Right atrium auricular region (tissue), 2 donors: ENCODE results near the gene ATP1B3. TPM values are rescaled to one million over a fixed set of nuclear protein-coding genes. Genes with fewer than 3 reads are reported as not detected.
A peak's percentile ranks its signal among the peaks of the same experiment; 100 is the strongest.
"Not testable (repeated sequence)": the region's sequence is repeated elsewhere in the genome, so short reads cannot be mapped to it uniquely, and the experiment has no call there.

ENCODE experiments used
- DNase-seq: peaks from one replicate; pipeline ENCODE4 v3.0.0-alpha.2; 2019; ENCODE audit warnings: low spot score
- H3K27ac ChIP-seq, 2 donors: fragments of 200-600 bp; sonication (generic); 1 replicate in 1 of 2; 2 replicates in 1 of 2; pipeline ENCODE4 v1.5.1; 2016 to 2019
- H3K27me3 ChIP-seq, 2 donors: fragments of 200-600 bp; sonication (generic); one replicate each; pipeline versions ENCODE4 v1.5.1 to v1.6.0; 2017 to 2019
- H3K36me3 ChIP-seq: fragments of 200-600 bp; sonication (generic); one replicate; pipeline ENCODE4 v1.5.1; 2016
- H3K4me1 ChIP-seq, 2 donors: fragments of 200-600 bp; sonication (generic); one replicate each; pipeline versions ENCODE4 v1.5.1 to v1.6.0; 2017 to 2019
- H3K4me3 ChIP-seq, 2 donors: fragments of 200-600 bp; sonication (generic); 1 replicate in 1 of 2; 2 replicates in 1 of 2; pipeline ENCODE4 v1.5.1; 2017 to 2019; ENCODE audit warnings: mild to moderate bottlenecking in 1 of 2, moderate library complexity in 1 of 2
- H3K9me3 ChIP-seq, 2 donors: fragments of 200-600 bp; sonication (generic); one replicate each; pipeline ENCODE4 v1.5.1; 2019
- total RNA-seq, 2 donors: library from RNA; depleted of rRNA; stranded (reverse); fragments of >200 nt; gene quantifications; one replicate each; pipeline ENCODE4 v1.1.0, GENCODE V29; 2016
- TF ChIP-seq, protein P1 (sequence below), 2 donors: fragments of 200-600 bp; sonication (generic); IDR thresholded peaks; one replicate each; pipeline ENCODE4 v1.5.1; 2019; ENCODE audit warnings: antibody characterized with exemption in 2 of 2

The ATP1B3 gene
- total RNA-seq, 2 donors from 2014 or later: 33.7 to 44.7 TPM

DNA sequence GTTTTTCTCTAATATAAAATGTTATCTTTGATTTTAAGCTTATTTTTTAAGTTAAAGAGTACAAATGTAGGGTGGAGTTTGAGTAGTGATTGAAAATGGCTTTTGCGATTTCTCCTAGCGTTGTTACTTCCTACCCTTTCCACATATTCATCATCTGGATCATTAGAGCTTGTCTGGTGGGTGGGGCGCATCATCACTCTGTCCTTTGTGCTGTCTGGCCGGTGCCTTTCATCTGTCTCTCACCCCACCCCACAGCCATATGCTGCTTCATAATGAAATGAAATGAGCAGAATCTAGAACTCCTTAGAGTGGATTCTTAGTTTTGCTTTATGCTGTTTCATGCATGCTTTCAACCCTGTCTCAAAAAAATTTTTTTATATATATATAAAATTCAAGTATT, 44.3 kb downstream of the ATP1B3 start:
- H3K9me3 ChIP-seq: no peaks in the 10 kb centered on the region
- TF ChIP-seq, protein P1, sequence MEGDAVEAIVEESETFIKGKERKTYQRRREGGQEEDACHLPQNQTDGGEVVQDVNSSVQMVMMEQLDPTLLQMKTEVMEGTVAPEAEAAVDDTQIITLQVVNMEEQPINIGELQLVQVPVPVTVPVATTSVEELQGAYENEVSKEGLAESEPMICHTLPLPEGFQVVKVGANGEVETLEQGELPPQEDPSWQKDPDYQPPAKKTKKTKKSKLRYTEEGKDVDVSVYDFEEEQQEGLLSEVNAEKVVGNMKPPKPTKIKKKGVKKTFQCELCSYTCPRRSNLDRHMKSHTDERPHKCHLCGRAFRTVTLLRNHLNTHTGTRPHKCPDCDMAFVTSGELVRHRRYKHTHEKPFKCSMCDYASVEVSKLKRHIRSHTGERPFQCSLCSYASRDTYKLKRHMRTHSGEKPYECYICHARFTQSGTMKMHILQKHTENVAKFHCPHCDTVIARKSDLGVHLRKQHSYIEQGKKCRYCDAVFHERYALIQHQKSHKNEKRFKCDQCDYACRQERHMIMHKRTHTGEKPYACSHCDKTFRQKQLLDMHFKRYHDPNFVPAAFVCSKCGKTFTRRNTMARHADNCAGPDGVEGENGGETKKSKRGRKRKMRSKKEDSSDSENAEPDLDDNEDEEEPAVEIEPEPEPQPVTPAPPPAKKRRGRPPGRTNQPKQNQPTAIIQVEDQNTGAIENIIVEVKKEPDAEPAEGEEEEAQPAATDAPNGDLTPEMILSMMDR (IDR thresholded peaks at IDR 0.05): no peak
- H3K27ac ChIP-seq: no peak overlapping the region
- no peak overlapping the region for H3K4me3 ChIP-seq
- no peaks in the 10 kb centered on the region for H3K4me1 ChIP-seq
- peaks cover 4% of the 10 kb centered on the region for H3K36me3 ChIP-seq
- H3K27me3 ChIP-seq: no peaks in the 10 kb centered on the region
- no peak for DNase-seq

- Histone ChIP-seq H3K4me1 (no peaks in the 10 kb centered on the region), H3K36me3 (no peaks in the 10 kb centered on the region), H3K27me3 (no peaks in the 10 kb centered on the region), H3K9me3 (no peaks in the 10 kb centered on the region), H3K27ac (no peak overlapping the region), H3K4me3 (no peak overlapping the region)
- TF ChIP-seq, protein P1 (IDR thresholded peaks at IDR 0.05): no peak
- no peak for DNase-seq
Observed at GRCh38 chr3:141921316-141921715, 44.9 kb downstream of the ATP1B3 start.

DNA sequence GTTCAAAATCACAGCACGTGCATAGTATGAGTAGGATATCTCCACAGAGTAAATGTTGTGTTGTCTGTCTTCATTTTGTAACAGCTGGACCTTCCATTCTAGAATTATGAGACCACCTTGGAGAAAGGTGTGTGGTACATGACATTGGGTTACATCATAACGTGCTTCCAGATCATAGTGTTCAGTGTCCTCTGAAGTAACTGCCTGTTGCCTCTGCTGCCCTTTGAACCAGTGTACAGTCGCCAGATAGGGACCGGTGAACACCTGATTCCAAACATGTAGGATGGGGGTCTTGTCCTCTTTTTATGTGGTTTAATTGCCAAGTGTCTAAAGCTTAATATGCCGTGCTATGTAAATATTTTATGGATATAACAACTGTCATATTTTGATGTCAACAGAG, 49.2 kb downstream of the ATP1B3 start:
- H3K9me3 ChIP-seq, H3K27ac ChIP-seq, H3K4me1 ChIP-seq, H3K27me3 ChIP-seq, H3K36me3 ChIP-seq, H3K4me3 ChIP-seq: not testable (repeated sequence)
- DNase-seq: peak; percentile 44

- no peak overlapping the region for H3K4me3 ChIP-seq
- peak; percentile 63 for DNase-seq
- no peaks in the 10 kb centered on the region for H3K4me1 ChIP-seq
- no peak overlapping the region for H3K27ac ChIP-seq
- TF ChIP-seq, protein P1 (IDR thresholded peaks at IDR 0.05): no peak
- no peaks in the 10 kb centered on the region for H3K36me3 ChIP-seq
- no peaks in the 10 kb centered on the region for H3K27me3 ChIP-seq
- no peaks in the 10 kb centered on the region for H3K9me3 ChIP-seq
Observed at GRCh38 chr3:141926929-141927328, 50.5 kb downstream of the ATP1B3 start.

DNA sequence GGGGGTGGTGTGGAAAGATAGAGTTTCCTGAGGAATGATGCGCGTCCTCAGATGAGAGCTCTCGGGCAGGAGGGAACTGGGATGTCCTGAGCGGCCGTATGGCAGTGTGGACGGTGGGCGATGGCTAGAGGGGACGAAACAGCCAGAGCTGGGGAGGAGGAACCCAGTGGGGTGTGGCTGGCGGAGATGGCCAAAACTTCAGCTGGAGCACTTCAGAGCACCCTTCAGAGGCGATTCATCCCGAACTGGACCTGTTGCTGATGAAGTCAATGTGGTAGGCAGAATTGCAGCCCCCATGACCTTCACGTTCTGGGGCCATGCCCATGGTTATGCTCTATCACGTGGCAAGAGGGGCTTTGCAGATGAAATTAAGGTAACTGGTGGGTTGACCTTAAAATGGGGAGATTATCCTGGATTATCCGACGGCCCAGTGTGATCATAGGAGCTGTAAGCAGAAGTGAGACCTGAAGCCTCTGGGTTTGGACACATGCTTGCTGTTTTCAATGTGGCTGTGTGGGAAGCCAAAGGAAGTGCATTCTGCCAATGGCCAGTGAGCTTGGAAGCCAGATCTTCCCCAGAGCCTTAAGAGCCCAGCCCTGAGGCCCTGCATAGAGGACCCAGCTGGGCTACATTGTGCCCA, 52.3 kb downstream of the ATP1B3 start:
- no peaks in the 10 kb centered on the region for H3K4me1 ChIP-seq
- DNase-seq: peak; percentile 55
- H3K4me3 ChIP-seq: no peak overlapping the region
- H3K36me3 ChIP-seq: no peaks in the 10 kb centered on the region
- H3K27ac ChIP-seq: no peak overlapping the region
- TF ChIP-seq, protein P1 (IDR thresholded peaks at IDR 0.05): no peak
- no peaks in the 10 kb centered on the region for H3K27me3 ChIP-seq
- no peaks in the 10 kb centered on the region for H3K9me3 ChIP-seq

DNA sequence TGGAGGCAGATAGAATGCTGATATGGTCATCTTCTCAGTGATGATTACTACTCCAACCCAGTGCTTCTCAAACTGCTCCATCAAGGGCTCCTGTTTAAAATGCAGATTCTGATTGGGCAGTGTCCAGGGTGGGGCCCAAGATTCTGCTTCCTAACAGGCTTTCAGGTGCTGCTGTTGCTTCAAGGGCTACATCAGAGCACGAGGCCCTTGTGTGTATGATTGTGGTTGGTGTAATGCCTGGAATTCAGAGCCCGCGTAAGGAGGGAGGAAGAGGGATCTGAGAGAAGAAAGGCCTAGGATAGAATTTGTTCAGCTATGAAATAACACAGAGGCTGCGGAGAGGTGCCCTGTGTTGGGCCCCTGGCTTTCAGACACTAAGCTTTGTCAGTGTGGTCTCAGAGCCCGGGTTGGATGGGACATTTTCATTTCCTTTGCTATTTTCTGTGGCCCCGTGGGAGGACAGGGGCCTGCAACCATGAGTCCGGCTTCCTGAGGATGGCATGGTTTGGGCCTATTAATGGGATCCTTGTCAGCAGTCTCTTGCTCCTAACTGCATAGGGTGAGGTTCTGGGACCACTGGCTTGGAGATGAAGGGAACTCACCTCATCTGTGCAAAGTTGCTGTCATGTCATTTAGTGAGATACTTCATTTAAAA, 53.0 kb downstream of the ATP1B3 start:
- peak; percentile 50 for DNase-seq

More for the DNA sequence above, 53.0 kb downstream of the ATP1B3 start:
- Histone ChIP-seq H3K27me3 (no peaks in the 10 kb centered on the region), H3K4me1 (no peaks in the 10 kb centered on the region), H3K36me3 (no peaks in the 10 kb centered on the region), H3K27ac (no peak overlapping the region), H3K4me3 (no peak overlapping the region), H3K9me3 (no peaks in the 10 kb centered on the region)
- TF ChIP-seq, protein P1 (IDR thresholded peaks at IDR 0.05): no peak
